Epithelial cell of proximal tubule (primary cell): Measurements from ENCODE around the gene SERTAD2. TPM values are rescaled to one million over a fixed set of nuclear protein-coding genes. Genes with fewer than 3 reads are reported as not detected.

Experiments used
- DNase-seq: peaks from one replicate; pipeline ENCODE4 v3.0.0-alpha.2; 2011; ENCODE audit warnings: low read depth
- H3K4me3 ChIP-seq: 2 replicates; pipeline ENCODE4 v1.5.1; 2011; ENCODE audit warnings: low read depth, mild to moderate bottlenecking, low read length
- CTCF ChIP-seq: conservative IDR thresholded peaks from 2 replicates; pipeline ENCODE4 v1.5.1; 2012; ENCODE audit warnings: low read depth, mild to moderate bottlenecking, low read length
- total RNA-seq: library from RNA; depleted of rRNA; stranded (reverse); fragments of >200 nt; gene quantifications from 2 replicates; pipeline ENCODE4 v1.2.3, GENCODE V29; 2015

Gene SERTAD2
- total RNA-seq, 1 donor from 2014 or later: 20.9 TPM

DNA sequence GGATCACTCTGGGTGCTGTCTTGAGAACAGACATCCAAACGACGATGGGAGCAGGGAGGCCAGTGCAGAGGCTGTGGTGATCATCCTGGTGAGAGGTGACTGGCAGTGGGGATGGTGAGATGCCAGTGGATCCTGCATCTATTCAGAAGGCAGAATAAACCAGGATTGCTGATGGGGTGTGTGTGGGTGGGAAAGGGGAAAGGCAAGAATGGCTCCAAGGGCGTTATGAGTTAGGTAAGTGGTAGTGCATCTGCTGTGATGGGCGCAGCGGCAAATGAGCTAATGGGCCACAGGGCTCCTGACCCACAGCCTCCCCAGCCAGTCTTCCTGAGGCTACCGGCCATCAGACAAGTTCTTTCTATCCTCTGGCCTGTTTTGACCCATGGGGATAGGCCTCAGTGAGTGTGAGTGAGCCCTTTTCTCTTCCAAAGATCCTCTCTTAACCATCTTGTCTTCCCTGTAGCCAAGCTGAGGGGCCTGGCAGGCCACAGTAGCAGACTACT lies 29.6 kb downstream of the SERTAD2 start:
- TF ChIP-seq CTCF: no peak
- H3K4me3 ChIP-seq: no peak overlapping the region
- no peak for DNase-seq

DNA sequence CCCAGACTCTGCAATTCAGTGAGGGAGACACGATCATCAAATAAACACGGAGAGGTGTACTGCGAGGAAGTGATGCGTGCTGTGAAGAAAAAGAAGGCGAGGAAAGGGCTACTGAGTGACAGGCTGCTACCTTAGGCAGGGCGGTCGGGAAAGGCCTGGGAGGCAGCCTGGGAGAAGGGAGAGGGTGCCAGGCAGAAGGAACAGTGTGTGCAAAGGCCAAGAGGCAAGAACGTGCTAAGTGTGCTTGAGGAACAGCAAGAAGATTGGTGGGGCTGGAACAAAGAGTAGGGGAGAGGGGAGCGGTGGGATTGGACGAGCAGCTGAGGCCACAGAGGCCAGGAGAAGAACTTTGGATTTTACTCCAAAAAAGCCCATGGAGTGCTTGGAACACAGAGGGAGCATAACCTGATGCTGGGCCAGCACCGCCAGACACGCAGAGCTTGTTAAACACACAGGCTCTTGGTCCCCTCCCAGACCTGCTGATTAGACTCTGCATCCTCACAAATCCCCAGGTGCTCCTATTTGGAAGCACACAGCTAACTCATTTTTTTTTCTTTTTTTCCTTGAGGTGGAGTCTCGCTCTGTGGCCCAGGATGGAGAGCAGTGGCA lies 30.4 kb downstream of the SERTAD2 start:
- no peak for DNase-seq
- H3K4me3 ChIP-seq: no peak overlapping the region
- no peak for TF ChIP-seq CTCF

GRCh38 chr2:64622443-64623241 lies 31.1 kb downstream of the SERTAD2 start:
- DNase-seq: no peak
- no peak for TF ChIP-seq CTCF
- no peak overlapping the region for H3K4me3 ChIP-seq

DNA sequence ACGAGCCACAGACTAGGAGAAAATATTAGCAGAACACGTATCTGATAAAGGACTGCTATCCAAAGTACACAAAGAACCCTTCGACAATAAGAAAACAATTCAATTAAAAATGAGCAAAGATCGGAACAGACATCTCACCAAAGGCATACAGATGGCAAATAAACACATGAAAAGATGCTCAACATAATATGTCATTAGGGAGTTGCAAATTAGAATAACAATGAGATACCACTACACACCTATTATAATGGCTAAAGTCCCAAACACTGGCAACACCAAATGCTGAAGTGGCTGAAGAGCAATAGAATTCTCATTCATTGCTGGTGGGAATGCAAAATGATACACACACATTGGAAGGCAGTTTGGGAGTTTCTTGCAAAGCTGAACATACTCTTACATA lies 33.1 kb downstream of the SERTAD2 start:
- no peak for TF ChIP-seq CTCF

GRCh38 chr2:64617631-64618151 lies 36.0 kb downstream of the SERTAD2 start:
- no peak for TF ChIP-seq CTCF
- no peak overlapping the region for H3K4me3 ChIP-seq
- no peak for DNase-seq

More for the DNA sequence above, 33.1 kb downstream of the SERTAD2 start:
- no peak for DNase-seq
- no peak overlapping the region for H3K4me3 ChIP-seq

DNA sequence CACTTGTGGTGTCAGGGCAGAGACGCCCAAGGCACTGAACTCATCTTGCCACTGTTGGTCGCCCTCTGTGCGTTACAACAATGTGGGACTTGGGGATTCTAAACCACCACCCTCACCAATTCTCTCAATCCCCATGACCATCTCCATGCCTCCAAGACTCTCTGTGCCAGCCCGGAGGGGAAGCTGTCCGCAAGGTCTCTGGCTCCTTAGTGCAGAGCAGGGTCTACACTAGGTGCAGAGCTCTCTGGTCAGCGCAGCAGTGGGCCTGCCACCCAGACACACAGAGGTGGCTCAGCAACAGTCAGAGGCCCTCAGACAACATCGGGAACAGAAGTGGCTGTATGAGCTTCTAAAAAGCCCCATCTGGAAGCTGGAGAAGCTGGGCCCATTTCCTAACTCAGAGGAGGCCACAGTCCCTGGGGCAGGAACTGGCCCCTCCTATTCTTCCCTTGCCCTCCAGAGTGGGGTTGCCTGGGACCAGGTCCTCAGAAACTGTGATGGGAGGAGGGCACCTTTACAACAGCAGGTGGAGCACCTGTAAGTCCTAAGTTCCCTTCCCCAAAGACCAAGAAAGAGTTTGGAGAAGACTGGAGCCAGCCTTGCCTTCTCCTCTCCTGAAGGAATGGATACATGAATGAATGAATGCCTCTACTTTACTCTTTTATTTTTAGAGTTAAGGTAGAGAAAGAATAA lies 37.7 kb downstream of the SERTAD2 start:
- DNase-seq: no peak
- no peak overlapping the region for H3K4me3 ChIP-seq
- peak; percentile 2 for TF ChIP-seq CTCF
